SU-DHL-6 (cell line): ENCODE results near the gene ANO2.

Source experiments
- CTCF ChIP-seq: fragments of 200-600 bp; sonication (generic); IDR thresholded peaks from one replicate; pipeline ENCODE4 v1.5.1; 2017; ENCODE audit warnings: antibody characterized with exemption, mild to moderate bottlenecking, low read length, moderate library complexity; ENCODE audit not compliant: insufficient read depth, poor library complexity, severe bottlenecking
- EZH2phosphoT487 ChIP-seq: fragments of 200-600 bp; sonication (generic), shearing (Covaris generic); conservative IDR thresholded peaks from 2 replicates; pipeline ENCODE4 v1.6.1; 2018; ENCODE audit warnings: mild to moderate bottlenecking, antibody characterized with exemption, low read length, moderate library complexity, mixed read lengths

GRCh38 chr12:5771756-5772155, 173.3 kb downstream of the ANO2 start:
- TF ChIP-seq CTCF (no peak), EZH2phosphoT487 (no peak)
